DMS153 treated with DMSO at 0.1 percent for 48 hours (cell line): Measurements from ENCODE around the gene MIEN1.
"Not testable (repeated sequence)": the region's sequence is repeated elsewhere in the genome, so short reads cannot be mapped to it uniquely, and the experiment has no call there.

Experiments
- DNase-seq: peaks from one replicate; lab custom pipeline; 2025; ENCODE audit not compliant: unreplicated experiment; lab: John Stamatoyannopoulos, UW

Gene MIEN1

DNA sequence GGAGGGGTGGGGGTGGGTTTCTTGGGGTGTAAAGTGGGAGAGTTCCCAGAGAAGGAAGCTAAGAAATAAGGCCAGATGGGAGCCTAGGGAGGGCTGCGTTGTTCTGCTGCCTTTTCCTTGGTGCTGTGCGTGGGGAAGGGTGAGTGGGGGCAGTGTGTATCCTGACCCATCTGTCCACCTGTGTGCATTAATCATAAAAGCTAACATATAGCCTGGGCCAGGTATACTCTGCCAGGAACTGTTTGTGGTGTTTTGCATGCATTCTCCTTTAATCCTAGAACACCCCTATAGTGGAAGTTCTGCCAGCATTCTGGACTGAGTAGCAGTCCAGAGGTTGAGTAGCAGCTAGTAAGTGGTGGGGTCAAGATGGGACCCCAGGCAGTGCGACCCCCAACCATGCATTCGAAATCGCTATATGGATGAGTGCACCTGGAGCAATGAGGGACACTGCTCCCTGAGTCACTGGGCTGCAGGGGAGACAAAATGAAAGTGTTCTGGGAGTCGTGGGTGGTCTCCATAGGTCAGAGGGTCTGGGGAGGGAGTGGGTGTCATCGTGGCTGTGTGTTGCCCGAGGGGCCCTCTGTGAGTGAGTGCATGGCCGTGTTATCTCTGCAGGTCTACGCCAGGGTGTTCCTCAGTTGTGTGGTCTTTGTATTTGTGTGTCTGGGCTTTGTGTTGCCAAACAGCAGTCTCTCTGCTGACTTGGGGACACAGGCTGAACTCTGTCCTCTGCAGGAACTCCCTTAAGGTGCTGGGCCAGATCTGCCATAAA is 29.1 kb downstream of the MIEN1 start:
- DNase-seq = no peak

DNA sequence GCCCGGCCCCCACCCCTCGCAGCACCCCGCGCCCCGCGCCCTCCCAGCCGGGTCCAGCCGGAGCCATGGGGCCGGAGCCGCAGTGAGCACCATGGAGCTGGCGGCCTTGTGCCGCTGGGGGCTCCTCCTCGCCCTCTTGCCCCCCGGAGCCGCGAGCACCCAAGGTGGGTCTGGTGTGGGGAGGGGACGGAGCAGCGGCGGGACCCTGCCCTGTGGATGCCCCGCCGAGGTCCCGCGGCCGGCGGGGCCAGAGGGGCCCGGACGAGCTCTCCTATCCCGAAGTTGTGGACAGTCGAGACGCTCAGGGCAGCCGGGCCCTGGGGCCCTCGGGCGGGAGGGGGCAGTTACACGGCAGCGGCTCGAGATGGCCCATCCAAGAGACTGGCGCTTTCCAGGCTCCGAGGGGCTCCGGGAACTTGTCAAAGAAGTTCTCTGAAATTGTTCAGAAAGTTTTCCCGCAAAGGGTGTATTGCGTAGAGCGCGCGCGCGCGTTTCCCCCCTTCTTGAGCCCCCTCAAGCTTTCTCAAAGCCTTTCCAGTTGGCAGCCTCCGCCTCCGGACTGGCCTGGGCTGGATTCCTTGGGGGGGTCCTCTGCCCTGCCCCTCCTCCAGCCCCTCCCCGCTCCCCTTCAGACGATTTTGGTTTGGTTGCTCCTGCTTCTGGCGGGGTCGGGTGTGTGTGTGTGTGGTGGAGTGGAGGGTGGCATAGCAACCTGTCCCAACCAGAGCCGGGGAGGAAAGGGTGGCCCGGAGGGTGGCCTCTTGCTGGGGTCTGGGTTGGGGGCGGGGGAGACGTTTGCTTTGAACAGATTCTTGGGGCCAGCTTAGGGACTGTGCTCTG is 30.0 kb downstream of the MIEN1 start:
- no peak for DNase-seq

DNA sequence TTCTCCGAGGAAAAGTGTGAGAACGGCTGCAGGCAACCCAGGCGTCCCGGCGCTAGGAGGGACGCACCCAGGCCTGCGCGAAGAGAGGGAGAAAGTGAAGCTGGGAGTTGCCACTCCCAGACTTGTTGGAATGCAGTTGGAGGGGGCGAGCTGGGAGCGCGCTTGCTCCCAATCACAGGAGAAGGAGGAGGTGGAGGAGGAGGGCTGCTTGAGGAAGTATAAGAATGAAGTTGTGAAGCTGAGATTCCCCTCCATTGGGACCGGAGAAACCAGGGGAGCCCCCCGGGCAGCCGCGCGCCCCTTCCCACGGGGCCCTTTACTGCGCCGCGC is 30.5 kb downstream of the MIEN1 start, which contains the start of gene ERBB2:
Gene ERBB2 (plus strand): TSS at position 247 of the 330 bp plus-strand sequence. CDS start 175 bp downstream, outside the sequence.
- DNase-seq = no peak

DNA sequence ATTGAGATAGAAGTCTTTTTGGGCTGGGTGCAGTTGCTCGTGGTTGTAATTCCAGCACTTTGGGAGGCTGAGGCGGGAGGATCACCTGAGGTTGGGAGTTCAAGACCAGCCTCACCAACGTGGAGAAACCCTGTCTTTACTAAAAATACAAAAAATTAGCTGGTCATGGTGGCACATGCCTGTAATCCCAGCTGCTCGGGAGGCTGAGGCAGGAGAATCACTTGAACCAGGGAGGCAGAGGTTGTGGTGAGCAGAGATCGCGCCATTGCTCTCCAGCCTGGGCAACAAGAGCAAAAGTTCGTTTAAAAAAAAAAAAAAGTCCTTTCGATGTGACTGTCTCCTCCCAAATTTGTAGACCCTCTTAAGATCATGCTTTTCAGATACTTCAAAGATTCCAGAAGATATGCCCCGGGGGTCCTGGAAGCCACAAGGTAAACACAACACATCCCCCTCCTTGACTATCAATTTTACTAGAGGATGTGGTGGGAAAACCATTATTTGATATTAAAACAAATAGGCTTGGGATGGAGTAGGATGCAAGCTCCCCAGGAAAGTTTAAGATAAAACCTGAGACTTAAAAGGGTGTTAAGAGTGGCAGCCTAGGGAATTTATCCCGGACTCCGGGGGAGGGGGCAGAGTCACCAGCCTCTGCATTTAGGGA is 31.0 kb downstream of the MIEN1 start:
- not testable (repeated sequence) for DNase-seq

DNA sequence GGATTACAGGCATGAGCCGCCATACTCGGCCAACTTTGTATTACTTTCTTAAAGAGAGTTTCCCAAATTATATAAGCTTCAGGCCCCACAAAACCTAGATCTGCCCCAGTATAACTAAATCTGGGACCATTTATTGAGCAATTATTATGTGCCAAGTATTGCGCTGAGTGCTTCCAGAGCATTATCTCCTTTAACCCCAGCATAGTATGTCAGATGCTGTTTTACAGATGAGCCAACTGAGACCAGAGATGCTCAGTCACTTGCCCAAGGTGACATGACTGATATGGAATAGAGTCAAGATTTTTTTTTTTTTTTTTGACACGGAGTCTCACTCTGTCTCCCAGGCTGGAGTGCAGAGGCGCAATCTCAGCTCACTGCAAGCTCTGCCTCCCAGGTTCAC is 32.4 kb downstream of the MIEN1 start:
- no peak for DNase-seq

DNA sequence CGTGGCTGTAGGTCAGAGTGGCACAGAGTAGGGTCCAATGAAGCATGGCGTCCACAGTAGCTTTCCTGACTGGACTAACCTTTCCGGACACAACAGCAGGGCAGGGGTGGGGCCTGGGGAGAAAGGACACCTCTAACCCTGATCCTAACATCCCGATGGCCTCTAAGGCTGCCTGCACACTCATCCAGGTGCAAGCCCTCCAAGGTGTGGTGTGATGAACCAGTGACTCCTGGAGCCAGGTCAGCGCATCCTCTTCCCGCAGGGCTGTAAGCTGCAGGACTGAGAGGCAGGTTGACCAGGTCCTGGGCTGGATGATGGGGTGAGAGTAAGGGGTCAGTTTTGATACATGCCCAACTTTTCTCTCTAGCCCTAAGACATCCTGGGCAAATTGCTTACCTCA is 33.6 kb downstream of the MIEN1 start:
- DNase-seq = no peak

DNA sequence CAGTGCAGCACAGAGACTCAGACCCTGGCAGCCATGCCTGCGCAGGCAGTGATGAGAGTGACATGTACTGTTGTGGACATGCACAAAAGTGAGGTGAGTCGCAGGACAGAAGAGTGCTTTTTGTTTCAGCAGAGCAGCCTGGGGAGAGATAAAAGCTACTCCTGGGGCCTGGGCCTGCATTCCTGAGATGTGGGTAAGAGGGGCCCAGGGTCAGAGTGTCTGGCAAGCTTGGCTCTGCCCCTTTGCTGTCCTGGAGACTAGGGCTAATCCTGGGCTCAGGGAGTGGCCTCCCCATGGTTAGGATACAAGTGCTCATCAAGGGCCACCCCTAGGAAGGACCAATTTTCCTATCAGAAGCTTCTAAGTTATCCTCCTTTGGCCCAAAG is 35.2 kb downstream of the MIEN1 start:
- DNase-seq = no peak

DNA sequence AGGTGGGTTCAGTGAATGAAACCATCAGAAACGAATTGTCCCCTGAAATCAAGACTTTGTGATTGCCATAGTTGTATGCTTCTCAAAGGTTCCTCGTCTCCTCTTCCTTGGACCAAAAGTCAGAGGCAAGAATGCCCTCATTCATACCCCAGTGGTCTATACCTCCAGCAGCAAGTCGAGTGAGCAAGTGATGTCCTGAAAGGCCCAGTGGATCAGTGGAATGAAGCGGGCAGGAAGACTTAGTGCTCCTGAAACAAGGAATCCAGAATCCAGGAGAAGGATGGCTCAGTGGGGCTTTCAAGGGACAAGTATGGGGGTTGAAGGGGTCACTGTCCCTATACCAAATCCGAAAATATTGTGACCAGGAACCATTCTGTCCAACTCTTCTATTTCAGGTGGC is 35.7 kb downstream of the MIEN1 start:
- DNase-seq = no peak

DNA sequence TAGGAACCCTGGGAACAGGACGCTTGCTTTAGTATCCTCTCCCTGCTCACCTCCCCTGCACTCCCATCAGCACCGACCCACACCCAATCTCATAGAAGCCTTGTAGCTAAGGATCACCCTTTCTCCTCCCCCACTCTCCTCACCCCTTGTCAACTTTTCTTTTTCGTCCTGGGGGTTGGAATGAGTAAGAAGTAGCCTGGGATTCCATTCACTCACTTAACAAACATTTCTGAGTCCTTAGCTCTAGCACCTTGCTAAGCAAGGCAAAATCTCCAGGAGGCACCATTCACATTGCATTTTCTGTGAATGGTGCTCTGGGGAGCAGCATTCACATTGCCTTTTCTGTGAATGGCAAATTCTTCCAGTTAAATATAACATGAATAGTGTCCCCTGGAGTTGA is 41.4 kb downstream of the MIEN1 start:
- no peak for DNase-seq

DNA sequence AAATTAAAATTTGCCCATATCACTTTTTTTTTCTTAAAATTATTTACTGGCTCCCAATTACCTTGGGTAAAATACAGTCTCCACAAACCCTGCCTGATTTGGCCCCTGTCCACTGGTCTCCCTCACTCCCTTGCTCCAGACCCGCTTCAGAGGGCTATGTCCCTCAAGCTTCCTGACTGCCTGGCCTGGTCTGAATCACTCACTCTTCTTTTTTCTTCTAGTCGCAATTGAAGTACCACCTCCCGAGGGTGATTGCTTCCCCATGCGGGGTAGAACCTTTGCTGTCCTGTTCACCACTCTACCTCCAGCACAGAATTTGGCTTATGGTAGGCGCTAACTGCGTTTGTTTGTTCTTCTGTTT is 41.9 kb downstream of the MIEN1 start:
- no peak for DNase-seq

DNA sequence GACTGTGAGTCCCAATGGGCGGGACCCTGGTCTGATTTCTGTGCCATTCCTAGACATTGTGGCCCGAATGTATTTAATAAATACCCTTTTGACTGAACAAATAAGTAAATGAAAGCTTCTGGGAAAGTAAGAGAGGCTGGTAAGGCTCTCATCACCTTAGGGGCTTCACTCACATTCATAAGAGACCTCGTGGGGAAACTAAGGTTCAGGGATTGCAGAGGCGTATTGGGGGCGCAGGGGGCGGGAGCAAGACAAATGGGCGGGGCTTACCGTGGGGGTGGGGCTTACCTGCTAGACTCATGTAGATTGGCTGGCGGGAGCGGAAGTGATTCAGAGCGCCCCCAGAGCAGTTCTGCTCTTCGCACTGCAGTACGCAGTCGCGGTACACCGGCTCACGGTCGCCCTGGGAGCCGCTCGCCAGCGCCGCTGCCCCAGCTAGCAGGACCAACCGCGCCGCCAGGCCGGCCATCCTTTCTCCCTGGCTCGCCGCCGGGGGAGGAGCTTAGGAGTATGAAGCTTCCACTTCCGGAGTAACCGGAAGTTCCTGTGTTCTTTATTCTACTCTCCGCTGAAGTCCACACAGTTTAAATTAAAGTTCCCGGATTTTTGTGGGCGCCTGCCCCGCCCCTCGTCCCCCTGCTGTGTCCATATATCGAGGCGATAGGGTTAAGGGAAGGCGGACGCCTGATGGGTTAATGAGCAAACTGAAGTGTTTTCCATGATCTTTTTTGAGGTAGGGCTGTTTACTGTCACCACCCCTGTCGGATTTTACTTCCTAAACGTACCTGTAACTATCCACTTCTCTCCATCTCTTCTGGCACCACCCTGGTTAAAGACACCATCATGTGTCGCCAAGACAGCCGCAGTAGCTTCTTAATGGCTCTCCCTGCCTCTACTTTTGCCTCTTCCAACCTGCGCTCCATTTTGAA is 42.5 kb downstream of the MIEN1 start, which contains the start of gene PGAP3:
Gene PGAP3 (minus strand): TSS at position 512 of the 929 bp plus-strand sequence. CDS start 43 bp downstream, at position 469.
- peak; percentile 79 for DNase-seq

DNA sequence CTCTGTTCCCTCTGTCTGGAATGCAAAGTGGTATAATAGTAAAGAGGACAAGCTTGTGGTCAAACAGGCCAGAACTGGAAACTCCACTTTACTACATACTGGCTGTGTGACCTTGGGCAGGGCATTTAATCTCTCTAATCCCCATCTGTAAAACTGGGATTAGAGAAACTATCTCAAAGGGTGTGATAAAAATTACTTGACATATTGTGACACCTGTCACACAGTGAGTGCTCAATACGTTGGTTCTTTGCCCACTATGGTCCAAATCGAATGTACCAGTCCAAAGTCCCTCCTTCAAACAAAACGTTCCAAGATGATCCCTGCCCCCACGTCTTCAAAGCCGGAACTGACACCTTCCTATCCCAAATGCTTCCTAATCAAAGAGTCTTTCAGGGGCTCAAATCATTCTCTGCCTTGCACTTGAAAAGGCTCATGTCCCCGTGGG is 43.2 kb downstream of the MIEN1 start:
- no peak for DNase-seq

DNA sequence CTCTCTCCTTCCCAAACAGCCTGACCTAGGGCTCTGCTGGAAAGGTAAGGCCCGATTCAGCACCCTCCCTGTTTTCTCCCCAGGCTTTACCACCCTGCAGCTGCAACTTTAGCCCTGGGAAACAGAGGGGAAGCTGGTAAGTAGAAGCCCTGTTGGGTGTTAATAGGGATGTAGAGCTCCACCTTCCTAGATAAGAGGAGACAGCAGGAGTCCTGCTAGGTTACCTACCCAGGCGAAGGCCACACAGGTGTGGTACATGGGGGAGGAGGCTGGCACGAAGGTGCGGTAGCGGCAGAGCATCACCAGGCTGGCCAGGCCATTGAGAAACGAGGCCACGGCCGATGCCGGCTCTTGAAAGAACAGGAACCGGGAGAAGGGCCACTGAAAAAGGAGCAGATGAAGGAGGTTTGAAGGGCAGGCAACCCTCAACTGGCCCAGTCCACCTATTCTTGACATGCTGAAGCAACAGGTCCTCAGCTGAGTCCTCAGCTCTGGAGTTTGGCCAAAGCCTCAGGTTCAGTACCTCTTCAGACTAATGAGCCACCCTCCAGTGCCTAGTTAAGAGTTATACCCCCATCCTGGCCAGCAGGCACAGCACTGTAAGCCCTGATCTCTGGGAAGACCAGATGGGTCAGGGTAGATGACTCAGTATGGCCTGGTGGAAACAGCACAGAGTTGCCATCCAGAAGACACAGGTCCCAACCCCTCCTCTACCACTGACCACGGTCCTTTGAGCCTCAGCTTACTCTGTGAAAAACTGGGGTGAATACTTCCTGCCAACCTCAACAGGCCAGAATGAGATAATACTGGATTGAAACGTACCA is 45.8 kb downstream of the MIEN1 start:
- DNase-seq = no peak

DNA sequence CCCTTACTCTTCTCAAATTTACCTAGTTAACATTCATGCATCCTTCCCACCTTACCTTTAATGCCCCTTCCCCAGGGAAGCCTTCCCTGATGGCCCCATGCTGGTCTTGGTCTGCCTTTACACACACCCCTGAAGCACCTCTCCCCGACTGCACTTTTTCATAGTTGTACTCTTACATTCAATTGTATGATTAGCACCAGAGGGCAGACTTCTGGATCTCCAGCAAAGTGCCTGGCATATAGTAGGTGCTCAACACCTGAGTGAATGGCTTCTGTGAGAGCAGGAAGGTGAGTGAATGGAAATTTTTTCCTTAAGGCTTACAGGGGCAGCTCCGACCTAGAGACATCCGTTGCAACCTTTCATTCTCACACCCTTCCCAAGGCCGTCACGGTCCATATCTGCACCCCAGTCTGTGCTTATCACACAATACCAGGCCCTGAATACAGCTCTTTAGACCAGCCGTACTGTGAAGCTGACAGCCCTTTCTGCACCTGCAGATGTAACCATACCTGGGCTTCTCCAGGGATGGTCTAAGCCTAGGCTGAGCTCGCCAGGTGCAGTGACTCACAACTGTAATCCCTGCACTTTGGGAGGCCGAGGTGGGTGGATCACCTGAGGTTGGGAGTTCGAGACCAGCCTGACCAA is 46.9 kb downstream of the MIEN1 start:
- DNase-seq = no peak

DNA sequence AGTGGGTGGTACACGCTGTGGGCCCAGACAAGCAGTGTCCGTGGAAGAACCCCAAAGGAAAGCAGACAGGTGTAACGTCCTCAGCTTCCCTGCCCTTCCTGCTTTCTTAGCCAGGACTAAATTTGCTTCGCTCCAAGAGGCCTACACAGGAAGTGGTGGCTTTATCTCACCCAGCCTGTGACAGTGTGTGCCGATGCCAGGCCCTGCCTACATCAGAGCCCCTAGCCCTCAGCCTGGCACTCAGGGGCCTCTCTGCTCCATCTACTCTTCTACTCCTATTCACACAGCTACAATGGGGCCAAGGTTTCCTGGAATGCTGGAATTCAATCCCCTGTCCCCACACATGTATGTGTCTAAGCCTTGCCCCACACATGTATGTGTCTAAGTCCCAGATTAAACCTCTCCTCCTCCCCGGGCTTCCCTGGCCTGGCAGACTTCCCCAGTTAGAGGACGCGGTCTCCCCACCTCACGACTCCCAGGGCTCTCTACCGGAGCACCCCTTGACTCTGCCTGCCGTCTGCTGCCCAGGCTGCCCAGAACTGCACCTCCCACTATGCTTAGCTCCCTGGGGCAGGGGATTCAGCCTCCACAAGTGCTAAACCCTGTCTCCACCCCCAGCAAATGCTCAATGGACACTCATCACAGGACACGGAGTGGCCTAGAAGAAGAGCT is 50.7 kb downstream of the MIEN1 start:
- no peak for DNase-seq
